Epithelial cell of esophagus (primary cell): Measurements from ENCODE around the gene ASTN2.

ENCODE experiments used
- DNase-seq: peaks from one replicate; pipeline ENCODE4 v3.0.0; 2010; ENCODE audit warnings: low read depth
- H3K4me3 ChIP-seq: 2 replicates; pipeline ENCODE4 v1.5.1; 2011; ENCODE audit warnings: mild to moderate bottlenecking, low read length, control low read depth
- TF ChIP-seq, protein P1 (sequence below): IDR thresholded peaks from 2 replicates; pipeline ENCODE4 v1.5.1; 2011; ENCODE audit warnings: low read depth, mild to moderate bottlenecking, low read length, control low read depth, inconsistent platforms; ENCODE audit not compliant: insufficient read depth; ENCODE audit errors: missing control alignments

ASTN2 gene

DNA sequence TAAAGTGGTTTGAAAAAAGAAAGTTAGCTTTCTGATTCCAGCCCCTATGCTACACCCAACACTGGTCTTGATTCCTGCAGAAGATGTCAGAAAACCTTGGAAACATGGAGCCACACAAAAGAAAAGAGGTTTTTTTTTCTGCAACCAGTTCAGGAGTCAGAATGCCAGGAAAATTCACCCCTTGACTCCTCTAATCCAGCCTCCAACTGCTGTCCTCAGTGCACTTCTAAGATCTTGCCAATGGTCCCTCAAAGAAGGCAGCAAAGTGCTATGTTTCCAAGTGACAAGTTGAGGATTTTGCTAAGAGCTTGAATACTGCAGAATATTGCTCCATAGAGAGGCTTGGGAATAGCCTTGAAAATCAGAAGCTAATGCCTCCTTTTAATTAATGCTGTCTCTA lies 617.6 kb downstream of the ASTN2 start:
- no peak overlapping the region for H3K4me3 ChIP-seq
- TF ChIP-seq, protein P1, sequence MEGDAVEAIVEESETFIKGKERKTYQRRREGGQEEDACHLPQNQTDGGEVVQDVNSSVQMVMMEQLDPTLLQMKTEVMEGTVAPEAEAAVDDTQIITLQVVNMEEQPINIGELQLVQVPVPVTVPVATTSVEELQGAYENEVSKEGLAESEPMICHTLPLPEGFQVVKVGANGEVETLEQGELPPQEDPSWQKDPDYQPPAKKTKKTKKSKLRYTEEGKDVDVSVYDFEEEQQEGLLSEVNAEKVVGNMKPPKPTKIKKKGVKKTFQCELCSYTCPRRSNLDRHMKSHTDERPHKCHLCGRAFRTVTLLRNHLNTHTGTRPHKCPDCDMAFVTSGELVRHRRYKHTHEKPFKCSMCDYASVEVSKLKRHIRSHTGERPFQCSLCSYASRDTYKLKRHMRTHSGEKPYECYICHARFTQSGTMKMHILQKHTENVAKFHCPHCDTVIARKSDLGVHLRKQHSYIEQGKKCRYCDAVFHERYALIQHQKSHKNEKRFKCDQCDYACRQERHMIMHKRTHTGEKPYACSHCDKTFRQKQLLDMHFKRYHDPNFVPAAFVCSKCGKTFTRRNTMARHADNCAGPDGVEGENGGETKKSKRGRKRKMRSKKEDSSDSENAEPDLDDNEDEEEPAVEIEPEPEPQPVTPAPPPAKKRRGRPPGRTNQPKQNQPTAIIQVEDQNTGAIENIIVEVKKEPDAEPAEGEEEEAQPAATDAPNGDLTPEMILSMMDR = no peak

DNA sequence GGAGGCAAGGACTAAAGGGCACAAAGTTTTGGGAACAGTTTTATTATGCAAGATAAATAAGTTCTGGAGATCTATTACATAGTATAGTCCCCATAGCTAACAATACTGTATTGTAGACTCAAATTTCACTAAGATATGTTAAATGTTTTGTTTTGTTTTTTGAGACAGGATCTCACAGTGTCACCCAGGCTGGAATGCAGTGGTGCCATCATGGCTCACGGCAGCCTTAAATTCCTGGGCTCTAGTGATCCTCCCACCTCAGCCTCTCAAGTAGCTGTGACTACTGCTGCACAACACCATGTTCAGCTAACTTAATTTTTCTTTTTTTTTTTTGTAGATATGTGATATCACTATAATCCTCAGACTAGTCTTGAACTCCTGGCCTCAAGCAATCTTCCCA lies 618.2 kb downstream of the ASTN2 start:
- no peak overlapping the region for H3K4me3 ChIP-seq
- DNase-seq = no peak
- TF ChIP-seq, protein P1 = no peak

More for the DNA sequence above, 617.6 kb downstream of the ASTN2 start:
- no peak for DNase-seq

DNA sequence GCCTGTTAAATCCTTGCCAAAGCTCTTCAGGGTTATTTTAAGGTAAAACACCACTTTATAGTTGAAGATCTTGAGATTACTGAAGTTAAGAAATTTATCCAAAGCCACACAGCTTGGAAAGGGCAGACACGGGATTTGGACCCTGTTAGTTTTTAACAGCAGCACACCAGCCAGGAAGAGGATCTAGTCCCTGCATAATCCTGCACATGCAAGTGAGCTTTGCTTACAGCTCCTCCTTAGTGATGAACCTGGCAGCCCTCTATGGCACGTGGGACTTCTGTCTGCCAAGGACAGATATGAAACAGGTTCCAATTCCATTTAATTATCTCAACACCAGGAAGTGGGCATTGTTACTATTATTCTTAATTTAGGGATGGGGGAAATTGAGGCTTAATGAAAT lies 619.0 kb downstream of the ASTN2 start:
- no peak overlapping the region for H3K4me3 ChIP-seq
- no peak for DNase-seq
- TF ChIP-seq, protein P1 = no peak

DNA sequence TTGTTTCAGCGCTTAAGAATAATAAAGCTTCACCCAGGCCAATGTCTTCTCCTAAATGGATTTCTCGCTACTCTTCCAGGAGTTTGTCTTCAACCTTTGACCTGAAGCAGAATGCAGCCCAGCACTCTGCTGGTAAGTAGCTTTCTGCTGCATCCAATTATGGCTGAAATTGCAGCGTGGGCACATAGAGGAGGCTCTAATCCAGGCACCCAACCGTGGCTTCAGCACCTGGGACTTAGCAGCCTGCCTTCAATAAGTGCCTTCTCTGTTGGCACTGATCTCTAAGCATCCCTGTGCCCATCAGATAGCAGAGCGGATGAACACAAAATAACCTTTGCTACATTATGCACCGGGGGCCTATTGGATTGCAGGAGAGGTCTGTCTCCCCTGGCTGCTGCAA lies 622.6 kb downstream of the ASTN2 start:
- no peak overlapping the region for H3K4me3 ChIP-seq
- TF ChIP-seq, protein P1 = no peak
- no peak for DNase-seq

DNA sequence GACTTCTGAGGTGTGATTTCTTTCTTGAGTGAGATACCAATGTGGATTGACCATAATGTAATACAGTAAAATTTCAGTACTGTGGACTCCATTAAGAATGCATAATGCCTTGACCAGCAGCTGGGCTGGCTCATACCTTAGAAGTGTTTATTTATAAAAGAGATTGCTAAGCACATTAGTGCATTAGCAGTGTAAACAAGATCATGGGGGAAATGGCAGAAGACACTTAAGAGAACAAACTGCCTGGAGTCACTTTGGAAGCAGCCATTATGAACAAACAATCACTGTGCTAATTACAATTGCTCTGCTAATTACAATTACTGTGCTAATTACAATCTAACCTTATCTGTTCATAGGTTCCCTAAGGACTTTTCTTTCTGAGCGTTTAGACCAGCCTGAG lies 623.5 kb downstream of the ASTN2 start:
- no peak overlapping the region for H3K4me3 ChIP-seq
- TF ChIP-seq, protein P1 = no peak
- DNase-seq = no peak

DNA sequence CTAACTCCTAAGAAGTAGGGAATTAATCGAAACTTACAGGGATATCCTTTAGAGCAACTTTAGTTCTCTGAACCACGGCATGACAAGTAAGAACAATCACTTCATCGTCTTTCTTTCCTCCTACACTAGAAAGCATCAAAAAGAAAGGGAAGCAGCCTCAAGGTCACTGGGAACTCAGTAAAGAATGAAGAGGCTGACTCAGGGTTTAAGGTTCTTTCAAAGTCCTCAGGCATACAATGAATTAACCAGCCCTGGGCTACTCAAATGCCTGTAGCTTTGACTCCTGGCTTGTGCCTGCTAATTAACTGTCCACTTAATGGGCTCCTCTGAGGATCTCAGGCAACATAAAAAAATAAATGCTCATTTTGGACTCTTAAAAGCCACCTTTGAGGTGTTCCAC lies 625.8 kb downstream of the ASTN2 start:
- H3K4me3 ChIP-seq = no peak overlapping the region
- TF ChIP-seq, protein P1 = no peak
- DNase-seq = no peak

DNA sequence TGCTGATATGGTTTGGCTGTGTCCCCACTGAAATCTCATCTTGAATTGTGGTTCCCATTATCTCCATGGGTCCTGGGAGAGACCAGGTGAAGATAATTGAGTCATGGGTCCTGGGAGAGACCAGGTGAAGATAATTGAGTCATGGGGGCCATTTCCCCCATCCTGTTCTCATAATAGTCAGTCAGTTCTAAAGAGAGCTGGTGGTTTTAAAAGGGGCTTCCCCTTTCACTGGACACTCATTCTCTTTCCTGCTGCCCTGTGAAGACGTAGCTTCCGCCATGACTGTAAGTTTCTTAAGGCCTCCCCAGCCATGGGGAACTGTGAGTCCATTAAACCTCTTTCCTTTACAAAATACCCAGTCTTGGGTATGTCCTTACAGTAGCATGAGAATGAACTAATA lies 628.1 kb downstream of the ASTN2 start:
- H3K4me3 ChIP-seq = no peak overlapping the region
- no peak for DNase-seq
- TF ChIP-seq, protein P1 = no peak
